ENCODE measurements around the gene CDK5. TPM values are rescaled to one million over a fixed set of nuclear protein-coding genes. Genes with fewer than 3 reads are reported as not detected.

The CDK5 gene
- total and polyA plus RNA-seq, 2 donors (not counting 1 experiment from before 2014, with no cell fraction given) = 8.2 to 8.4 TPM

GRCh38 chr7:151091003-151091402, 33.3 kb upstream of the CDK5 start:
- no peak overlapping the region for H3K4me3 ChIP-seq (ENCODE audit: control extremely low read depth in 1 of 5, extremely low read depth in 1 of 5, insufficient read depth in 1 of 5, low read depth in 2 of 5, low read length in 4 of 5)
- POLR2A ChIA-PET = no interaction called here
- H3K4me2 ChIP-seq (replicated peaks; ENCODE audit: low read depth, low read length, poor library complexity, severe bottlenecking) = no peak overlapping the region
- Mint-ChIP-seq H3K4me3 (no peak overlapping the region), H3K27ac (no peak overlapping the region), H3K9me3 (ENCODE audit: insufficient read depth) (no peaks in the 10 kb centered on the region), H3K4me1 (peaks cover 13% of the 10 kb centered on the region), H3K27me3 (peaks cover 17% of the 10 kb centered on the region)
- intact Hi-C loops (cut with micrococcal nuclease) = no loop called here
- no peaks in the 10 kb centered on the region for H4K20me1 ChIP-seq (ENCODE audit: control insufficient read depth, insufficient read depth, low read length, poor library complexity, severe bottlenecking)
- ATAC-seq (ENCODE audit: low read depth) (no peak), DNase-seq (no peak)
- TF ChIP-seq CTCF (IDR thresholded peaks at IDR 0.05) = no peak
- TF ChIP-seq EZH2 (IDR thresholded peaks at IDR 0.05; ENCODE audit: borderline replicate concordance, insufficient read depth, low read depth, low read length, poor library complexity, severe bottlenecking) = no peak
- no peaks in the 10 kb centered on the region for H3K79me2 ChIP-seq (ENCODE audit: control insufficient read depth, insufficient read depth, low read length)
- no peaks in the 10 kb centered on the region for H3K36me3 ChIP-seq (replicated peaks in 1 of 2; ENCODE audit: control extremely low read depth in 1 of 2, control insufficient read depth in 1 of 2, extremely low read depth in 1 of 2, insufficient read depth in 2 of 2, low read length in 1 of 2)
- peaks cover 24 to 25% of the 10 kb centered on the region in 2 donors for H3K4me1 ChIP-seq (ENCODE audit: control insufficient read depth in 2 of 2, insufficient read depth in 2 of 2, low read length in 2 of 2)
- H3K9ac ChIP-seq (ENCODE audit: low read length) = no peak overlapping the region
- no peak overlapping the region for H2AFZ ChIP-seq (ENCODE audit: insufficient read depth, low read depth, low read length, poor library complexity, severe bottlenecking)
- H3K9me3 ChIP-seq (ENCODE audit: control extremely low read depth in 1 of 3, control insufficient read depth in 2 of 3, insufficient read depth in 1 of 3, low read length in 2 of 3) = peaks cover 0 to 4% (median 0%) of the 10 kb centered on the region in 3 donors
- 97% methylated on average over 6 of the region's 7 CpGs for WGBS (ENCODE audit: insufficient coverage)
- H3K27me3 ChIP-seq (replicated peaks in 1 of 4; ENCODE audit: control extremely low read depth in 1 of 4, control insufficient read depth in 3 of 4, insufficient read depth in 4 of 4, low read length in 3 of 4) = peaks cover 0 to 34% (median 7%) of the 10 kb centered on the region in 4 experiments
- no peak overlapping the region for H3K27ac ChIP-seq (ENCODE audit: low read length in 2 of 2)
- CTCF ChIA-PET = interaction anchor here (1.0 to 1.6 kb wide), 4 partner anchors 18 to 33 kb away, joined by 3 to 6 read pairs (median 4); no protein-coding TSS in a partner anchor

GRCh38 chr7:151089893-151090730, 32.4 kb upstream of the CDK5 start:
- H3K4me3 ChIP-seq (ENCODE audit: control extremely low read depth in 1 of 5, extremely low read depth in 1 of 5, insufficient read depth in 1 of 5, low read depth in 2 of 5, low read length in 4 of 5) = no peak overlapping the region
- no peaks in the 10 kb centered on the region for H3K79me2 ChIP-seq (ENCODE audit: control insufficient read depth, insufficient read depth, low read length)
- no peak overlapping the region for H3K4me2 ChIP-seq (replicated peaks; ENCODE audit: low read depth, low read length, poor library complexity, severe bottlenecking)
- DNase-seq = no peak
- no peak overlapping the region for H2AFZ ChIP-seq (ENCODE audit: insufficient read depth, low read depth, low read length, poor library complexity, severe bottlenecking)
- ChIA-PET POLR2A (no interaction called here), CTCF (interaction anchor here (1.0 to 1.6 kb wide), 5 partner anchors 18 to 34 kb away, joined by 3 to 6 read pairs (median 3); no protein-coding TSS in a partner anchor)
- no peaks in the 10 kb centered on the region for H4K20me1 ChIP-seq (ENCODE audit: control insufficient read depth, insufficient read depth, low read length, poor library complexity, severe bottlenecking)
- TF ChIP-seq CTCF (IDR thresholded peaks at IDR 0.05) = no peak
- H3K9me3 ChIP-seq (ENCODE audit: control extremely low read depth in 1 of 3, control insufficient read depth in 2 of 3, insufficient read depth in 1 of 3, low read length in 2 of 3) = peaks cover 0 to 4% (median 0%) of the 10 kb centered on the region in 3 donors
- no peaks in the 10 kb centered on the region for H3K9me3 Mint-ChIP-seq (ENCODE audit: insufficient read depth)
- no peaks in the 10 kb centered on the region for H3K36me3 ChIP-seq (replicated peaks in 1 of 2; ENCODE audit: control extremely low read depth in 1 of 2, control insufficient read depth in 1 of 2, extremely low read depth in 1 of 2, insufficient read depth in 2 of 2, low read length in 1 of 2)
- peaks cover 21% of the 10 kb centered on the region for H3K4me1 Mint-ChIP-seq
- no peak overlapping the region for H3K27ac ChIP-seq (ENCODE audit: low read length in 2 of 2)
- ATAC-seq (ENCODE audit: low read depth) = no peak
- H3K27me3 Mint-ChIP-seq = peaks cover 25% of the 10 kb centered on the region
- H3K9ac ChIP-seq (ENCODE audit: low read length) = no peak overlapping the region
- no peak overlapping the region for H3K27ac Mint-ChIP-seq
- peaks cover 33% of the 10 kb centered on the region in 2 donors for H3K4me1 ChIP-seq (ENCODE audit: control insufficient read depth in 2 of 2, insufficient read depth in 2 of 2, low read length in 2 of 2)
- no peak overlapping the region for H3K4me3 Mint-ChIP-seq
- peaks cover 0 to 42% (median 11%) of the 10 kb centered on the region in 4 experiments for H3K27me3 ChIP-seq (replicated peaks in 1 of 4; ENCODE audit: control extremely low read depth in 1 of 4, control insufficient read depth in 3 of 4, insufficient read depth in 4 of 4, low read length in 3 of 4)
- intact Hi-C loops (cut with micrococcal nuclease) = loop anchor here (5.0 to 10.0 kb wide), 3 partner anchors 78 to 845 kb away; no protein-coding TSS in a partner anchor
- 91% methylated on average over 15 of the region's 22 CpGs for WGBS (ENCODE audit: insufficient coverage)
